NCI-H1105 (cell line): ENCODE data around the gene CPED1.
"Not testable (repeated sequence)": the region's sequence is repeated elsewhere in the genome, so short reads cannot be mapped to it uniquely, and the experiment has no call there.

Source experiments
- DNase-seq: peaks from one replicate; lab custom pipeline; 2025; lab: John Stamatoyannopoulos, UW

CPED1 gene

DNA sequence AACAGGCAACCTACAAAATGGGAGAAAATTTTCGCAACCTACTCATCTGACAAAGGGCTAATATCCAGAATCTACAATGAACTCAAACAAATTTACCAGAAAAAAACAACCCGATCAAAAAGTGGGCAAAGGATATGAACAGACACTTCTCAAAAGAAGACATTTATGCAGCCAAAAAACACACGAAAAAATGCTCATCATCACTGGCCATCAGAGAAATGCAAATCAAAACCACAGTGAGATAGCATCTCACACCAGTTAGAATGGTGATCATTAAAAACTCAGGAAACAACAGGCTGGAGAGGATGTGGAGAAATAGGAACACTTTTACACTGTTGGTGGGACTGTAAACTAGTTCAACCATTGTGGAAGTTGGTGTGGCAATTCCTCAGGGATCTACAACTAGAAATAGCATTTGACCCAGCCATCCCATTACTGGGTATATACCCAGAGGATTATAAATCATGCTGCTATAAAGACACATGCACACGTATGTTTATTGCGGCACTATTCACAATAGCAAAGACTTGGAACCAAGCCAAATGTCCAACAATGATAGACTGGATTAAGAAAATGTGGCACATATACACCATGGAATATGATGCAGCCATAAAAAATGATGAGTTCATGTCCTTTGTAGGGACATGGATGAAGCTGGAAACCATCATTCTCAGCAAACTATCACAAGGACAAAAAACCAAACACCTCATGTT is 264.2 kb downstream of the CPED1 start:
- not testable (repeated sequence) for DNase-seq

DNA sequence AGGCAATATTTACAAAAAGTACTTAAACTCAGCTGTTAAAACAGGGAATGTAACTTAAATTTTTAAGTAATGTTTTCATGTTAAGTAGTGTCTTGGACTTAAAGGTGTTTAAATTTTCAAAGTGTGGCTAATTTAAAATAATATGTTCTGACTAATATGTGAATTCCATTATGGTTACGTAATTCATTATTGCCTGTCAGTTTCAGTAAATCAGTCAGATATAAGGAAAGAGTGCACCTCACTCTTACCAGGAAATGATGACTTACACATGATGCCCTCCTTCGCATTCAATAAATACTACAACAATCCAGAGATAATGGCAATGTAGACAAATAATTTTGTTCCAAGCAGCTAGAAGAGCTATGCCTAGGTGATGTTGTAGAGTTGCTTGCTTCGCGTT is 271.3 kb downstream of the CPED1 start:
- DNase-seq, result no peak

DNA sequence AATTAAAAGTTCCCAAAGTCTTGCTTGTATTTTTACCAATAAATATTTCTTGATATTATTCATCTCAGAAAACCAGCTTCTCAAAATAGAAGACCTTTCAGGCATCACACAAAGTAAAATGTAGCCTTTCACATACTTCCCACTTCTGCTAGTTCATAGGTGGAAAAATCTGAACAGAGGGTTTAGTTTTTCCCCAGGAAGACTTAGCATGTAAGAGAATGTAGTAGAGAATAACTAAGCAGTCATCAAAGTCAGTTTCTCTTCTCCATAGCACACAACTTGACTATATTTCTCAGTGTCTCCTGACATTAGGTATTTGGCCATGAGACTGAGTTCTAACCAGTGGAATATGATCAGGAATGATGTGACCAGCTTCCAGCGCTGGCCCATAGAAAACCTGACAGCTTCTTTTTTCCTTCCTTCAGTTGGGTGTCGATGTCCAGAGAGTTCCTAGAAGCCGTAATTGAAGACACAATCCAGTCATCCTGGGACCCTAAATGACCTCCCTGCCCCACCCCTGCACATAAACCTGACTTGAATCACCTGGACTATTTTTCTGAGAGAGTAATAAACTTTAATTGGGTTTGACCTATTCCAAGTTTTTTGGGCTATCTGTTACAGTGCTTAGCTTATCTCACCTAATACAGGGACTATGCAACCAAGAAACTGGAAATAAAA is 272.8 kb downstream of the CPED1 start:
- DNase-seq, result no peak

DNA sequence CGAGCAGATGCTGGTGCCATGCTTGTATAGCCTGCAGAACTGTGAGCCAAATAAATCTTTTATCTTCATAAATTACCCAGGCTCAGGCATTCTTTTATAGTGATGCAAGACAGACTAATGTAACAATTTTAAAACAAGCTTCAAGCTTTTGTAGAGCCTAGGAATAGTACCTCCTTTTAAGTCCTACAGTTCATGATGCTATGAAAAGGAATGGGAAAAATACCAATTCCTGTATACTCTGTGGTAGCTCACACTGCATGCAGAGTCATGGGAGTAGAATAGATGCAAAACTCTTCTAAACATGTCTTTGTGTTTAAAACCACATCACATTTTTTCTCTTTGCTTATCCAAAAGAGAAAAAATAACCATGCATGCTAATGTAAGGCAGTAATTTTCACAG is 273.7 kb downstream of the CPED1 start:
- no peak for DNase-seq

DNA sequence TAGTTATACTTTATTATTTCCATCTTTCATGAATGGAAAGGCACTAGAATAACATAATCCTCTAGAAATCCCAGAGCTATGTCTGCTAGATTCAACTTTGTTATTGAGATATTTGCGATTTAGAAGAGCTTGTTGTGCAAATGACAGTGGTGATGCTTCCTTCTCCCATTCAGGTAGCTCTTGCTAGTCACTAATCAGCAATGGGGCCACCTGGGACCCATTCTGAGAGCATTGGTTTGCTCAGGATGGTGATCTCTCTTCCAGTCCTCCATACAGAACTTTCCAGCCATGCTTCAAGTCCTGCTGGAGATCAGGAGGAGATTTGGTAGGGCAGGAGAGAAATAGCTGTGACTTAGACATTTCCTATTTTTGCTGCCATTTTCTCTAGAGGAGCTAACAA is 274.5 kb downstream of the CPED1 start:
- no peak for DNase-seq

DNA sequence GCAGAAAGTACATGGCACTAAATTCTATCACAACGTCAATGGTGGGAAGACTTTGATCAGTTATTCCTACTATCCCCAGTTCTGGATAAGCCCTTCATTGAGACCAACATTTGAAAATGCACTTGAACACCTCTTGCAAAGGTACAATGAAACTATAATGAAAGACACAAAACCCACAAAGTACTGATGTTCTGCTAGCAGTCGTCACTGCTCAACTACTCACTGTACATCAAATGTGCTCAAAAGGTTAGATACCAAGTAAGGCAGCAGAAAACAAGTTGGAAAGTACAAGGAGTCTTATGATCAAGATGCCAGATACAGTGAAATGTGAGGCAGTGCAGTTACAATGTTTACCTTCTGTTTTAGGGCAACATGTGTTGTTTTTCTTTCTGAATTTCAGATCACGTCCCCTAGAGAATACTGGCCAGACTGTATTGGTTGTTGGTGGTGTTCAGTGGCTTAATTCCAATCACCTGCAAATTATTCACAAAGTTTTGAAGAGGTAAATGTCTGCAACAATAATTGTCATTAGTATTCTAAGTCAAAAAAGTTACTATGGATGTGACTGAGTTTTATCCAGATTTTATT is 277.9 kb downstream of the CPED1 start:
- DNase-seq, result no peak

DNA sequence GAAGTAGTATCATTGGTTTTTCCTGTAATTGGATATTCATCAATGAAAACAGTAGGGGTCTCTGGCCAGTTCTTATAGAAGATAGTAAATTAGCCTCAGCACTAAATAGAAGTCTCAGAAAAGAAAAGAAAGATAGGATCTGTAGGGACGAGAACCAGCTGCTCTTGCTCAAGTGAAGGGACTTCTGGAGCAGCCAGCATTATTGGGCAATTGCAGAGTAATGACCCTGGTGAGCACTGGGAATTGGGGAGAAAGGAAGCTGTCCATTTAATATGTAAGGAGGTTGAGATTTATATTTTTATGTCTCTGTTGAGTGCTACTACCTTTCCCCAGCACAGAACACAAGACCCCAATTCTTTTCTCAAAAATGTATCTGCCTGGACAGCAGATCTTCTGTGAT is 279.1 kb downstream of the CPED1 start:
- no peak for DNase-seq

DNA sequence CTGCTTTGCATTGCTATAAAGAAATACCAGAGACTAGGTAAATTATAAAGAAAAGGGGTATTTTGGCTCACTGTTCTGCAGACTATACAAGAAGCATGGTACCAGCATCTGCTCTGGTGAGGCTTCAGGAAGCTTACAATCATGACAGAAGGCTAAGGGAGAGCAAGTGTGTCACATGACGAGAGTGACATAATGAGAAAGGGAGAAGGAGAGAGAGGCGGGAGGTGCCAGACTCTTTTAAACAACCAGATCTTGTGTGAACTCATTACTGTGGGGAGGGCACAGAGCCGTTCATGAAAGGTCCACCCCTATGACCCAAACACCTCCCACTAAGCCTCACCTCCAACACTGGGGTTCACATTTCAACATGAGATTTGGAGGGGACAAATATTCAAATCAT is 281.3 kb downstream of the CPED1 start:
- no peak for DNase-seq

DNA sequence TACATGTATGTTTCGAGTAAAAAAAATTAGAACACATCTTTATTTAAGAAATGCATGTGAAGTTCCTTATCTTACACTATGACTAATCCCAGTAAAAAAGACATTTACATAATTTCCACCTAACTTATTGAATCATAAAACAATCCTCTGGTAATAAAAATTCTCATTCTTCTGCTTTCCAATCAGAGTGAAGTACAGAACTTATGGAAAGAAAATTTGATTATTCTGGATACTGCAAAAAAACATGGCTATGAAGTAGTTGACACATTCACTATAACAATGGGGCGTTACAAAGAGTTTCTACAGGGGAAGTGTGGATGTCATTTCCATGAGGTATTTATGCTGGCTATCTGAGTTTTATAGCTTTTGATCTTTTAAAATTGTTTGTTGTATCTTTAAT is 282.6 kb downstream of the CPED1 start:
- no peak for DNase-seq

DNA sequence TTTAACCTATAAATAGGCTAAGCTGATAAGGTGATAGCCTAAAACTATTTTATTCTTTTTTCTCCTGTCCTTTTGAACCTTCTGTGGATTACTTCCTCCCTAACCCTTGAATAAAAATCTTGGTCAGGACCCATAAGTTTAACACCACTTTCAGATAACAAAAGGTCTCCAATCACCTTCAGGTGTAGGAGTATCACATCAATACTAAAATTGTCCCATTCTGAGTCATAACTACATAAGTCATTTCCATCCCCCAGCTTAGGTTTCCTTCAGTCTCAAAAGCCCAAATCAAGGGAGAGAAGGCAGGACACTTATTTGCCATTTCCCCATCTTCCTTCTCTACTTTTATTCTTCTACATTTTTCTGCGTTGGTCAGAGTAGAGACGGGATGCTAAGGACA is 283.4 kb downstream of the CPED1 start:
- no peak for DNase-seq

DNA sequence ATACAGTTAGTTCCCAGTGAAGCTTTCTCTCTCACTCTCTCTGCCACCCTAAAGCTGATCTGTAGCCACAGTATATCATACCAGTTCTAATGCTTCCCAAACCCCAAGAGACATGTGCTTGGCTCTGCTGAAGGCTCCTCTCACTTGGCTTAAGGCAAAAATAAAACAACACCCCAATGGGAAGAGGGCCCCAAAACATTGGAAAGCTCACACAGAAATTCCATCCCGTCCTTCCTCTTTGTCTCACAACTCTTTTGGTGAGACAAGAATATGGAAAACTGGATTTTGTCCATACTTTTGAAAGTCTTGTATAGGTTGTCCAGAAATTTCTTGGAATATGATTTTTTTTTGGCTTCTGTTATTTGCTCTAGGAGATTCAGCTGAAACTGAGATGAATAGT is 284.2 kb downstream of the CPED1 start:
- DNase-seq, result no peak

DNA sequence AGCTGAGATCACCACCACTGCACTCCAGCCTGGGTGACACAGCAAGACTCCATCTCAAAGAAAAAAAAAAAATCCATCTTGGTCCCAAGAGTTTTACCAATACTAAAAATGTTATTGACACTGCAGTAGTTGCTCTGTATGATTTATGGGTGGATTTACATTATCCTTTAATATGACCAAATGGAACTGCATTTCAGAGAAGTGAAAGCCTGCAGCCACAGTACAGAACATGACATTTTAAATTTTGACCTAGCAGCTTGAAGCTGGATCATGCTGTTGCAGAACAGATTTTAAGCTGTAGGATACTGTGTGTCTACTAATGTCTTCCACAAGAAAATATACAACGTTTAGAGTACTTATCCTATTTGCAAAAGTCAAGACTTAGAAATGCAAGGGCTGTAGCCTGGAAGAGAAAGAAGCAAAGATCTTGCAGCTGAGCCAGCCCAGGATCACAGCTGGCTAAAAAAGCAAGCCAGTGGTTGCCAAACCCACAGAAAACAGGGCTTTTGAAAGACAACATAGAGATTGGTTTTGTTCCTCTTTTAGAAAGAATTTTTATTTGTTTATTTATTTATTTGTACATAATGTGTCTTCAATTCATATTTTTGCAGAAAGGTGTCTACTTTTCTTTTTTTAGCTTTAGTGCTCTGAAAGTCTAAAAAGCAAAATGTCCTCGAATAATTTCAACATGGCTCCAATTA is 285.1 kb downstream of the CPED1 start:
- no peak for DNase-seq

DNA sequence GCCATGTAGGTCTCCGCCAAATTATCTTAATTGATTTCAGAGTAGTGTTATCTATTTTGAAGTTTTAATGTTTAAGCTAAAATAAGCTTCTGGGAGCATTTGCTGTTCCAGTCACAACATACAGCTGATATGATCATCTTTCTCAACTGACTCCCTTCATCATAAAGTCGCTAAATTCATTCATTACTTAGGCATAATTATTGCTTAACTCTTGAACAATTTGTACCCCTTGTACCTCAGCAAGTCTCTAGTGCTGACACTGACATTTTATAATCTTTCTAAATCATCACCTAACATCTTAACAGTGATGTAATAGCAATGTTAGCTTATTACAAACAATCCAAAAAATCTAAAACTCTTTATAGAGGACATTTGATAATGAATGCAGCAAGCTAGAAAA is 286.0 kb downstream of the CPED1 start:
- no peak for DNase-seq

DNA sequence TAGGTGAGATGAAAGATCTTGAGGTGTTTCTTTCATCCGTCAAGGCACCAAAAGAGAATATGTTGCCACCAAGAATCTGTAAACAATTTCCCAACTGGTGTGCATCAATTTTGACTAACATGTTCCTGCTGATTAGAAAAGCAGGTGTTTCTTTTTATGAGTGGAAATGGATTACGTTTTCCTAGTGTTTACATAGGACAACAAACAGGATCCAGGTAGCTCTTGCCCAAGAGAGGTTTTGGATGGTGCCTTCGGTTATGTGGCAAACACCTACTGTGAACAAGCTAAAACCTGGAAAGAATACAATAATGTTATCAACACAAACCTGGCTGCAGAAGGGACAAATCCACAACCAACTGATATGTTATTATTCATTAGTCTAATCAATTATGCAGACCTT is 286.7 kb downstream of the CPED1 start:
- DNase-seq, result peak; percentile 38

DNA sequence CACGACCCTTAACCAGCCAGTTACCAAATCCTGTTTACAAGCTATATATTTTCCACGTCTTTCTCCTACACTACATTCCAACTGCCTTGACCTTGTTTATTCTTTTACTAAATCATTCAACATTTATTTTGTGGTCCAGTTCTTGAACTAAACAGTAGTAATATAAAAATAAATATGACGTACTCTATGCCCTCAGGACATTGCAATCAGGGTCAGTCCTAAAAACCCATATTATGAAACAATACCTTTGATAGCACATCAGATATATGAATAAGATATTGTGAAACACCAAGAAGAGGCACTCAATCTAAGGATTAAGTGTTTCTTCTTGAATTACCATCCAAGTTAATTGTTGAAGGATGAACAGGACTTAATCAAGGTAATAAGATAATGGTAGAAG is 287.8 kb downstream of the CPED1 start:
- no peak for DNase-seq

DNA sequence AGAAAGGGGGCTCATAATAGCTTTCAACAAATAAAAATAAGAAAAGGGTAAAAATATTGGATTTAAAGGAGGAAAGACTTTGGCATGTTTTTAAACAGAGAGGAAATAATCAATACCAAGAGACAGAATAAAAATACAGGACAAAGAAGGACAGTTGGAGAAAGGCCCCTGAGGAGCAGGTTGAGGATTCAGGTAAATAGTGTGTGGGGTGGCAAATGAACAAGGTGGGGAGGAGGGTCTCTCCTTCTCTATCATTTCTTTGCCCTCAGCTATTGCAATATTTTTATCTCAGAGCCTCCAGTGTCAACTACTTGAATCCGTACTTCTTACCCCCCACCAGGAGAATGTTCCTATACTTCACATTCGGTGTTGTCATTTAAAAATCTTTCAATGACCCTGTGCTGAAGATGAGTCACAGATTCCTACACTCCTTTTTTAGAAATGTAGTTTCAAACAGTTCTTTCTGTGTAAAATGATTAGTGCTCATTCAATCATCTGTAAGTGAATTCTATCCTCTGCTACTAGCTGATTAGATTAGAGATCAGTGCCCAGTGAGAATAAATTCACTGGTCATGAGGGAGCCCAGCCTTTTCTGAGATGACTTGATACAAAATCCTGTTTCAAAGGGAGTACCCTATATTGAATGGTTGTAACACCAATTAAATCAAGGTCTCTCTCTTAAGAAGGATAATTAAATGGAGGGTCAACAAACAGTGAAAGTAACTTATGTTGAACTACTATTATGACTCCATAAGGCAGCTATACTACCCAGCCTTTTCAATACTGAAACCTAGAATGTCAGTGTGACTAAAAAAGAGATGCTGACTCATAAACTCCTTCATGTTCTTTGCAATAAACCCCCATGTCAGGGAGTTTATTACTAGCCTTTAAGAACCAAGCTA is 289.9 kb downstream of the CPED1 start:
- DNase-seq, result no peak

DNA sequence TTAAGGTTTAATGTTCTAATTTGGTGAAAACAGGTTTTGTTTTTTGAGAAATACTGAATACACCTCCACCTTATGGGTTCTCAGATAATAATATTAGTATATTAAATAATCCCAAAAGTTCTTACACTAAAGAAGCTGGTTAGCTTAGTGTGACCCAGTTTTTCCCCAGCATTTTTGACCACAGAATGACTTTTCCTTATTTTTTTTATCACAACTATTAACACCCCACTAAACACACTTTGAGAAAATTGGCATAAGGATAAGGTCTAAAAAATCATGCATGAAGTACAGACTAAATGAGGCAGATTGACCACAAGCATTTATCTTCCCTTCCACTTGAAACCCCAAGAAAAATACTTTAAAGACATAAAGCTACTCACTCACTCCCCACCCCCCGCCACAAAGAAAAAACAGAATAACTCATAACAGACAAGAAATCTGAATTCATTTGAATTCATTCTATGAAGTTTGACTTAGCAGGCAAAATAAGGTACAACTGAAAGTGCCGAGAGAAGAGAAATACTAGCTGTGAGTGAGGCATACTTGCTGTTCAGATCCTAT is 290.6 kb downstream of the CPED1 start:
- no peak for DNase-seq

DNA sequence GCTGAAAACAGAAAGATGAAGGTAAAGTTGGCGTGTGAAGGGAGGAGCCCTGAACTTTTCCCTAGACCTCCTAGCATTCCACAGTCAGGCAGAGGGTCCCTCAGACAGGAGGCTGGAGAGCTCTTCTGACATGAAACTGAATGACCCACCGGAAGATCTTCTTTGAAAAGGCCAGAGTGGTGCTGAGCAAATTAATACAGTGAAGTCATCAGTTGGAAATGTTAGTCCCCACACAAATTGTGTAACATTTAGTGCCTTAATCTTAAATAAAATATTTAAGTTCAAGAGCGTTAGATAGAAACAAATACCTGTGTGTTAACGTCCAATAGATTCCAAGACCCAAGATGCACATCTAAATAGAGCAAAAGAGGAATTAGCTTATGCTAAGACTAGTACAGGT is 291.3 kb downstream of the CPED1 start:
- no peak for DNase-seq

DNA sequence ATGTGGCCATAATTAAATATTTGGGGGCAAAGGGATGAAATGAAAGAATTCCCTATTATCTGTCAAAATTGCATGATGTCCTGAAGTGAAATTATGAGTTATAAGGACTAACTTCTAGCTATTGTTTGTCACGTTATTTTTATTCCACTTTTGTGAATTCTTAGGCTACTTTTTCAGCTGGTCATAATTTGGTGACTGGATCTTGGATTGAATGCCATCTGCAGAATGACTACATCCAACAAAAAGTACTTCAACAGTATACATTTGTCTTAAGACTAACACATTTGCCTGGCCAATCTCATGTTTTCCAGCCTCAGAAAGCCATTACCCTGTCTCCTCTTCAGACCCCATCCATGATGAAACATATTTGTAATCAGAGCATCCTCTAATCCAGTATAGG is 292.1 kb downstream of the CPED1 start:
- DNase-seq, result no peak

DNA sequence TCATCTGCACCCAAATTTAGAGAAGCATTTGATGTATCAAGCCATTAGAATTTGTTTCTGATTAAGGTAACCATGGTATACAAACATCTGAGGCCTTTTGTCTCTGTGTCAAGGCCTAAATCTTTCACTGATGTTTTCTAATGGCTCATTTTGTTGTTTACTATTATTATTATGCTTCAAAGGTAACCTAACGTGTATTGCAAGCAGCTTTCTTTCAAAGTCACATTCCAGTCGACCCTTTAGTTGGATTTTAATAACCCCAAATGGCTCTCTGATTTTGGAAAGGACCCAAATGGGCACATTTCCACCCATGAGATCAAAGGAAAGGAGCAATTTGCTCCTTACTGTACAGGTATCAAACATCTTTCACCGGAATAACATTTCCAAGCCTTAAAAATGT is 293.6 kb downstream of the CPED1 start:
- peak; percentile 30 for DNase-seq

DNA sequence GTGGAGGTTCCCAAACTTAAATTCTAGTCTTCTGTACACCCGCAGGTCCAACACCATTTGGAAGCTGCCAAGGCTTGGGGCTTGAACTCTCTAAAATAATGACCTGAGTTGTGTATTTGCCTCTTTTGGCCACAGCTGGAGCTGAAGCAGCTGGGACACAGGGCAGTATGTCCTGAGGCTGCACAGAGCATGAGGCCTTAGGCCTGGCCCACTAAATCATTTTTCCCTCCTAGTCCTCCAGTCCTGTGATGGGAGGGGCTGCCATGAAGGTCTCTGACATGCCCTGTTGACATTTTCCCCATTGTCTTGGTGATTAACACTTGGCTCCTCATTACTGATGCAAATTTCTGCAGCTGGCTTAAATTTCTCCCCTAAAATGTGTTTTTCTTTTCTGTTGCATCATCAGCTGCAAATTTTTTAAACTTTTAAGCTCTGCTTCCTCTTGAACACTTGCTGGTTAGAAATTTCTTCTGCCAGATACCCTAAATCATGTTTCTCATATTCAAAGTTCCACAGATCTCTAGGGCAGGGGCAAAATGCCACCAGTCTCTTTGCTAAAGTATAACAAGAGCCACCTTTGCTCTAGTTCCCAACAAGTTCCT is 296.7 kb downstream of the CPED1 start:
- DNase-seq, result no peak
